Sigmoid colon (tissue), 4 donors: Measurements from ENCODE around the gene ASXL1.

Experiments used
- EP300 ChIP-seq, 4 donors: sonication (generic); formaldehyde crosslinking; IDR thresholded peaks; one replicate each; pipeline ENCODE4 v1.6.1; 2017; ENCODE audit warnings: antibody characterized with exemption in 4 of 4
- POLR2A ChIP-seq, 2 donors: fragments of 450-650 bp; IDR thresholded peaks; one replicate each; pipeline ENCODE4 v1.6.1; 2016; ENCODE audit warnings: antibody characterized with exemption in 2 of 2, mild to moderate bottlenecking in 2 of 2, moderate library complexity in 2 of 2
- POLR2AphosphoS5 ChIP-seq, 4 donors: sonication (generic); formaldehyde crosslinking; IDR thresholded peaks; one replicate each; pipeline ENCODE4 v1.6.1; 2017; ENCODE audit warnings: antibody characterized with exemption in 4 of 4
- TF ChIP-seq, protein P1 (sequence below), 4 experiments: fragments of 450-650 bp in 3 of 4; fragments of 200-600 bp in 1 of 4; IDR thresholded peaks; one replicate each; pipeline ENCODE4 v1.5.1; 2016 to 2019; ENCODE audit warnings: antibody characterized with exemption in 4 of 4, mild to moderate bottlenecking in 3 of 4, moderate library complexity in 2 of 4

- TF ChIP-seq, protein P1, sequence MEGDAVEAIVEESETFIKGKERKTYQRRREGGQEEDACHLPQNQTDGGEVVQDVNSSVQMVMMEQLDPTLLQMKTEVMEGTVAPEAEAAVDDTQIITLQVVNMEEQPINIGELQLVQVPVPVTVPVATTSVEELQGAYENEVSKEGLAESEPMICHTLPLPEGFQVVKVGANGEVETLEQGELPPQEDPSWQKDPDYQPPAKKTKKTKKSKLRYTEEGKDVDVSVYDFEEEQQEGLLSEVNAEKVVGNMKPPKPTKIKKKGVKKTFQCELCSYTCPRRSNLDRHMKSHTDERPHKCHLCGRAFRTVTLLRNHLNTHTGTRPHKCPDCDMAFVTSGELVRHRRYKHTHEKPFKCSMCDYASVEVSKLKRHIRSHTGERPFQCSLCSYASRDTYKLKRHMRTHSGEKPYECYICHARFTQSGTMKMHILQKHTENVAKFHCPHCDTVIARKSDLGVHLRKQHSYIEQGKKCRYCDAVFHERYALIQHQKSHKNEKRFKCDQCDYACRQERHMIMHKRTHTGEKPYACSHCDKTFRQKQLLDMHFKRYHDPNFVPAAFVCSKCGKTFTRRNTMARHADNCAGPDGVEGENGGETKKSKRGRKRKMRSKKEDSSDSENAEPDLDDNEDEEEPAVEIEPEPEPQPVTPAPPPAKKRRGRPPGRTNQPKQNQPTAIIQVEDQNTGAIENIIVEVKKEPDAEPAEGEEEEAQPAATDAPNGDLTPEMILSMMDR (IDR thresholded peaks at IDR 0.05), result no peak
- TF ChIP-seq POLR2AphosphoS5 (IDR thresholded peaks at IDR 0.05) (no peak), POLR2A (IDR thresholded peaks at IDR 0.05) (no peak), EP300 (IDR thresholded peaks at IDR 0.05) (no peak)
These were observed 83.5 kb downstream of the ASXL1 start for GRCh38 chr20:32441638-32442037.
